ENCODE measurements around the gene ANKIB1.

DNA sequence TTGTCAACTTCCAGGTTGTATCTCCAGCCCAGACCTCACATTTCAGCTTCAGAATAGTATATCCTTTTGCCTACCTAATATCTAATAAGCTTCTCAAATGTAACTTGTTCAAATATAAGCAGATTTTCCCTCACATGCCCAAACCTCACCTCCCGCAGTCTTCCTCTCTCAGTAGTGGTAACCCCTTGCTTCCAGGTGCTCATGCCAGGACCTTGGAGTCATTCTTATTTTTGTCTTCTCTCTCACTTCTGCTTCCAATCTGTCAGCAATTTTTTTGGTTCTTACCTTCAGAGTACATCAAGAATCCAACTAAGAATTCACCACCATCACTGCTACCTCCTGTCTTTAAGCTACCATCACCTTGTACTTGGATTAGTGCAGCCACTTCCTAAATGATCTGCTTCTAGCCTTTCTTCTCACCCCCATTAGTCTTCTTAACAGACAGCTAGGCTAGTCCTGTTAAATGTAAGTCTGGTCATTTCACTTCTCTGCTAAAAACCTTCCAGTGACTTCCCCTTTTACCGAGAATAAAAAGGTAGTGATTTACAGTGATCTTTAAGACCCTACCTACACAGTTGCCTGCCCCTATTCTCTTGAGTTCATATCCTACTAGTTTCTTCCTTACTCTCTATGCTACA lies 14.0 kb downstream of the ANKIB1 start:
- TF ChIP-seq CTCF (IDR thresholded peaks at IDR 0.05) (no peak), POLR2A (IDR thresholded peaks at IDR 0.05) (no peak)
